ENCODE results near the gene SLC24A3. TPM values are rescaled to one million over a fixed set of nuclear protein-coding genes. Genes with fewer than 3 reads are reported as not detected.
A peak's percentile ranks its signal among the peaks of the same experiment; 100 is the strongest.

SLC24A3 gene
- total and polyA plus RNA-seq, 2 experiments from 2014 or later: not detected

DNA sequence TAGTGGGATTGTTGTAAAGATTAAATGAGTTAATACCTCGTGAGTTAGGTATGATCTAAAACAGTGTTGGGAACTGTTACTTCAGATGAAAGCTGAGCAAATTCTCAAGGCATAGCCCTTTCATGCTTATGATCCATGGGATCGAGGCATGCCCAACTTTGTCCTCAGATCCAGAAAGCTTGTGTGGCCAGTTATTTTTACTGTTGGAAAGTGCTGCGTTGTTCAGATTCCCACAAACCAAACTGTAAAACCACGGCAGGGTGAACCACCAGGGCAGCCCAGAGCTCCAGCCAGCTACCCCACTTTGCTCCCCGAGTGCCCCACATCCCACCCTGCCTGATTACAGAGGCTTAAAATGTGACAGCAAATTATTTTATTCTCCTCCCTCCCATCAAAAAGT lies 406.3 kb downstream of the SLC24A3 start:
- H3K27ac ChIP-seq: no peak overlapping the region
- H3K9me3 ChIP-seq (ENCODE audit: low read depth): no peaks in the 10 kb centered on the region
- H4K20me1 ChIP-seq (ENCODE audit: insufficient read depth): no peaks in the 10 kb centered on the region
- H3K9me2 ChIP-seq (ENCODE audit: insufficient read depth): no peaks in the 10 kb centered on the region
- H3K4me2 ChIP-seq (ENCODE audit: unreplicated experiment): no peak overlapping the region
- no peak for DNase-seq
- H3K9ac ChIP-seq: no peak overlapping the region
- H3K4me1 ChIP-seq (ENCODE audit: insufficient read depth): no peaks in the 10 kb centered on the region
- no peak overlapping the region for H3K4me3 ChIP-seq
- WGBS, 2 experiments (ENCODE audit: low coverage in 1 of 2, low lambda C conversion rate in 2 of 2, missing lambda C conversion rate in 2 of 2): 45 to 57% methylated on average over 5 of the region's 5 CpGs
- no peak overlapping the region for H2AFZ ChIP-seq
- TF ChIP-seq EZH2 (IDR thresholded peaks at IDR 0.05; ENCODE audit: insufficient read depth, poor library complexity, severe bottlenecking): no peak
- TF ChIP-seq EZH2phosphoT487 (IDR thresholded peaks at IDR 0.05; ENCODE audit: insufficient read depth, low read depth): no peak
- in situ Hi-C loops (cut with MboI): no loop called here
- H3K27me3 ChIP-seq (replicated peaks; ENCODE audit: insufficient read depth): no peaks in the 10 kb centered on the region
- no peaks in the 10 kb centered on the region for H3K36me3 ChIP-seq (ENCODE audit: low read depth)
- no peaks in the 10 kb centered on the region for H3F3A ChIP-seq (ENCODE audit: insufficient read depth)
- no peaks in the 10 kb centered on the region for H3K79me2 ChIP-seq (ENCODE audit: insufficient read depth)

DNA sequence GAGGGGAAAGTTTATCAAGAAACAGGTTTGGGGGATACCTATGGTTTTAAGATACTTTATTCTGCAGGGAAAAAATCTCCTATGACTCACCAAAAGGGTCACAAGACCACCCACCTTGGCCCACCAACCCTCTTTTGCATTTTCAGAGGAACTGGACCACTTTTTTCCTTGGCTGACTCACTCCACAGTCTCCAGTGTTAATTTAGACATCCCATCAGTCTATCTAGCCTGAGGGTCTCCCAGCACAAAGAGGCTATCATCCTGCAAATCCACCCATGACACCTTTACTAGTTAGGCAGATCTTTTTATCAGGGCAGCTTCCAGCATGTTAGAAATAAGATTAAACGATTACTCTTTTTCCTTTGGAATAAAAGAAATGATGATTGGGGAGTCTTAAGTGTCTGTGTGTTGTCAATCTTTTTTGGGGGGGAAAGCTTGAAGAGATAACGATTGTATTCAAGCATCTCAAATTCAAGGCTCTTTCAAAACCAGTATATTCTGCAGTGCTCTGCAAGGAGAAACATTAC lies 407.5 kb downstream of the SLC24A3 start:
- TF ChIP-seq EZH2phosphoT487 (IDR thresholded peaks at IDR 0.05; ENCODE audit: insufficient read depth, low read depth) (no peak), EZH2 (IDR thresholded peaks at IDR 0.05; ENCODE audit: insufficient read depth, poor library complexity, severe bottlenecking) (no peak)
- Histone ChIP-seq H3K79me2 (ENCODE audit: insufficient read depth) (no peaks in the 10 kb centered on the region), H3K27ac (no peak overlapping the region), H3K9me3 (ENCODE audit: low read depth) (no peaks in the 10 kb centered on the region), H3K9me2 (ENCODE audit: insufficient read depth) (no peaks in the 10 kb centered on the region), H2AFZ (no peak overlapping the region), H3F3A (ENCODE audit: insufficient read depth) (no peaks in the 10 kb centered on the region), H3K36me3 (ENCODE audit: low read depth) (no peaks in the 10 kb centered on the region), H3K27me3 (replicated peaks; ENCODE audit: insufficient read depth) (no peaks in the 10 kb centered on the region), H3K4me1 (ENCODE audit: insufficient read depth) (no peaks in the 10 kb centered on the region), H3K4me3 (no peak overlapping the region), H3K9ac (no peak overlapping the region), H4K20me1 (ENCODE audit: insufficient read depth) (no peaks in the 10 kb centered on the region), H3K4me2 (ENCODE audit: unreplicated experiment) (no peak overlapping the region)
- in situ Hi-C loops (cut with MboI): no loop called here
- DNase-seq: no peak
- WGBS, 2 experiments (ENCODE audit: low coverage in 1 of 2, low lambda C conversion rate in 2 of 2, missing lambda C conversion rate in 2 of 2): 48 to 55% methylated on average over 2 of the region's 2 CpGs

DNA sequence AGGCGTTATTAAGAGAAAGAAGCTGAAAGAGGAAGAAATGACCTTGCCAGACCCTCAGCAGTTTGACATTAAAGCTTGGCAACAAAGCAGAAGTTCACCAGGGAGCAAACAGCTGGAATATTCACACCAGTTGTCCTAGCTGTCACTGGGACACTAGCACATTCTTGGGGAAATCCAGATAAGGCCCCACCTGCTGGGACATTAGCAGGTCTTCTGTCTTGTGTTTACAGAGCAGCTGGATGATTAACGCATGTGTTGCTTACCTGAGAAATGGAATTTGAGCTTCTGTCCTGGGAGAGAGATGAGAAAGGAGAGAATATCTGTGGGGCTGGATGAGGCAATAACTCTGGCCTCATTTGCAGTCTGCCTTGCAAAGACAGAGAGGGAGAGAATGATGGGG lies 408.0 kb downstream of the SLC24A3 start:
- no peak overlapping the region for H3K4me2 ChIP-seq (ENCODE audit: unreplicated experiment)
- in situ Hi-C loops (cut with MboI): no loop called here
- H3F3A ChIP-seq (ENCODE audit: insufficient read depth): no peaks in the 10 kb centered on the region
- H3K79me2 ChIP-seq (ENCODE audit: insufficient read depth): no peaks in the 10 kb centered on the region
- H2AFZ ChIP-seq: no peak overlapping the region
- no peak overlapping the region for H3K9ac ChIP-seq
- no peaks in the 10 kb centered on the region for H4K20me1 ChIP-seq (ENCODE audit: insufficient read depth)
- H3K27ac ChIP-seq: no peak overlapping the region
- H3K36me3 ChIP-seq (ENCODE audit: low read depth): no peaks in the 10 kb centered on the region
- no peaks in the 10 kb centered on the region for H3K9me3 ChIP-seq (ENCODE audit: low read depth)
- no peaks in the 10 kb centered on the region for H3K4me1 ChIP-seq (ENCODE audit: insufficient read depth)
- TF ChIP-seq EZH2phosphoT487 (IDR thresholded peaks at IDR 0.05; ENCODE audit: insufficient read depth, low read depth) (no peak), EZH2 (IDR thresholded peaks at IDR 0.05; ENCODE audit: insufficient read depth, poor library complexity, severe bottlenecking) (no peak)
- no peaks in the 10 kb centered on the region for H3K9me2 ChIP-seq (ENCODE audit: insufficient read depth)
- DNase-seq: no peak
- no peak overlapping the region for H3K4me3 ChIP-seq
- WGBS, 2 experiments (ENCODE audit: low coverage in 1 of 2, low lambda C conversion rate in 2 of 2, missing lambda C conversion rate in 2 of 2): 61 to 63% methylated on average over 2 of the region's 2 CpGs
- no peaks in the 10 kb centered on the region for H3K27me3 ChIP-seq (replicated peaks; ENCODE audit: insufficient read depth)

DNA sequence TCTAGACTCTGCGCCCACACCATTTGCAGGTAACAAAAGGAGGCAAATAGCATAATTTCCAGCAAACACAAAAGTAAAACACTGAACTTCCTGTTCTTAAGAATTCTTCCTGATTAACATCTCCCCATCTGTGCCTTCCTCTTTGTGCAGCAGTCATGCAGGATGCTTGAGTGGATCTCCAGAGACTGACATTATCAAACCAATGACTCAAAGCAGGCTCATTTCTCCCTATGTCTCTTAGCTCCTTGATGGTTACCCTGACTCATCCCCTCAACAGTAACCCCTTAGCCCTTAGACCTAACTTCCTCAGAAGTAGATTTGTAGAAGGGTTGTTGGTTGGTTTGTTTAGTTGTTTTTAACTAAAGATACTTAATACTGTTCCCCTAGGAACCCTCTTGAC lies 408.6 kb downstream of the SLC24A3 start:
- Histone ChIP-seq H3K9me3 (ENCODE audit: low read depth) (no peaks in the 10 kb centered on the region), H3K79me2 (ENCODE audit: insufficient read depth) (no peaks in the 10 kb centered on the region), H3K36me3 (ENCODE audit: low read depth) (no peaks in the 10 kb centered on the region), H3K27ac (no peak overlapping the region), H4K20me1 (ENCODE audit: insufficient read depth) (no peaks in the 10 kb centered on the region), H3K9me2 (ENCODE audit: insufficient read depth) (no peaks in the 10 kb centered on the region), H2AFZ (no peak overlapping the region), H3F3A (ENCODE audit: insufficient read depth) (no peaks in the 10 kb centered on the region), H3K4me3 (no peak overlapping the region), H3K9ac (no peak overlapping the region), H3K27me3 (replicated peaks; ENCODE audit: insufficient read depth) (no peaks in the 10 kb centered on the region), H3K4me2 (ENCODE audit: unreplicated experiment) (no peak overlapping the region), H3K4me1 (ENCODE audit: insufficient read depth) (no peaks in the 10 kb centered on the region)
- in situ Hi-C loops (cut with MboI): no loop called here
- DNase-seq: peak; percentile 9
- 76 to 86% methylated on average over 1 of the region's 1 CpG for WGBS, 2 experiments (ENCODE audit: low coverage in 1 of 2, low lambda C conversion rate in 2 of 2, missing lambda C conversion rate in 2 of 2)
- TF ChIP-seq EZH2phosphoT487 (IDR thresholded peaks at IDR 0.05; ENCODE audit: insufficient read depth, low read depth): no peak
- TF ChIP-seq EZH2 (IDR thresholded peaks at IDR 0.05; ENCODE audit: insufficient read depth, poor library complexity, severe bottlenecking): no peak
